Stimulated activated naive CD8-positive, alpha-beta T cell treated with anti-CD3 and anti-CD28 coated beads, Interleukin-15, amount 100 ng/mL, for 72 hours (primary cell): ENCODE results near the gene TGFBR3L.
"Not testable (repeated sequence)": the region's sequence is repeated elsewhere in the genome, so short reads cannot be mapped to it uniquely, and the experiment has no call there.

Experiments used
- ATAC-seq: fragments of 150-1000 bp; cut with Tn5 transposase; 2 replicates; pipeline ENCODE4 v1.10.0; 2021; ENCODE audit warnings: mild to moderate bottlenecking, moderate library complexity
- DNase-seq, 2 donors: peaks; one replicate each; pipeline ENCODE4 v3.0.0; 2021 to 2022
- H3K27ac Mint-ChIP-seq, 2 donors: one replicate each; pipeline ENCODE4 v1.8.0; 2022; ENCODE audit warnings: mild to moderate bottlenecking in 2 of 2, mixed read lengths in 2 of 2, moderate library complexity in 2 of 2
- H3K27me3 Mint-ChIP-seq: one replicate; pipeline ENCODE4 v1.8.0; 2022; ENCODE audit warnings: mixed read lengths
- H3K4me1 Mint-ChIP-seq: one replicate; pipeline ENCODE4 v1.8.0; 2022; ENCODE audit warnings: mild to moderate bottlenecking, mixed read lengths
- H3K4me3 Mint-ChIP-seq, 2 donors: one replicate each; pipeline ENCODE4 v1.8.0; 2022; ENCODE audit warnings: mild to moderate bottlenecking in 2 of 2, mixed read lengths in 2 of 2, moderate library complexity in 1 of 2
- H3K9me3 Mint-ChIP-seq, 2 donors: one replicate each; pipeline ENCODE4 v1.8.0; 2022; ENCODE audit warnings: mixed read lengths in 2 of 2

Gene TGFBR3L

DNA sequence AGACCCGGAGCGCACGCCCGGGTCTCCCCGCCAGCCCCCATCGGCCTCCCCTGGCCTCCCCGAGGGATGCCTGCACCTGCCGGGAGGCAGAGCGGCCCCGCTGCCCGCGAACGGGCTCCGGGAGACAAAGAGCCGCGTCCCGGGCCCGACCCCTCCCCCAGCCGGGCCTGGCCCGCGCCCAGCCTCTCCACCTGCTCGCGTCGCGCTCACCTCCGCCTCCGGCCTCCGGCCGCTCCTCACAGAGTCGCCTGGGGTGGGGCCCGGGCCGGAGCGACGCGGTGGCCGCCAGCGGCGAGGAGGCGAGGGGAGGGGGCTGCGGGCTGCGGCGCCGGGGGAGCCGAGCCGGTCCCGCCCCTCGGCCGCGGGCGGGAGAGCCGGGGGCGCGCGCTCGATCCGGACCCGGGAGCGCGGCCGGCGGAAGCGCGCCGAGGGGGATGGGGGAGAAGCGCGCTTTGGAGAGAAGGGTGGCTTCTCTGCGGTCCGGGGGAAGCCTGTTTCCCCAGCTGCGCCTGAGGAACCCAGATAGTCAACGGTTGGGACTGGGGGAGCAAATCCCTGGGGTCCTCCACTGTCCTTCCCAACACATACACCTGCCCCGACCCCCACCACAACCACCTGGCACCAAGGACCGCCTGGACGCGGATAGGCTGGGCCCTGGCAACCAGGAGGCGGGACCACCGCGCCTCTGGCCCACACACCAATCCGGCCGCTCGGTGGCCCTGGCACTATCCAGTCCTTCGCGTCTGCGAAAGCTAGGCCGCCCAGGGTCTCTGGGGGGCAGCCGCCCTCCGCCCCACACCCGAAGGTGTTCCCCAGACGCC is 40.3 kb upstream of the TGFBR3L start, which contains the start of gene PRR36:
PRR36 (minus strand) TSS at position 315 of the 821 bp plus-strand sequence. CDS start 701 bp downstream, outside the sequence.
- DNase-seq, result no peak
- Mint-ChIP-seq H3K4me3 (peak within 1 kb of the TSS; percentile 77 to 86), H3K27me3 (peaks cover 47% of the 10 kb centered on the region), H3K27ac (no peak within 1 kb of the TSS), H3K9me3 (no peaks in the 10 kb centered on the region), H3K4me1 (peaks cover 46% of the 10 kb centered on the region)
- peak; percentile 25 for ATAC-seq

DNA sequence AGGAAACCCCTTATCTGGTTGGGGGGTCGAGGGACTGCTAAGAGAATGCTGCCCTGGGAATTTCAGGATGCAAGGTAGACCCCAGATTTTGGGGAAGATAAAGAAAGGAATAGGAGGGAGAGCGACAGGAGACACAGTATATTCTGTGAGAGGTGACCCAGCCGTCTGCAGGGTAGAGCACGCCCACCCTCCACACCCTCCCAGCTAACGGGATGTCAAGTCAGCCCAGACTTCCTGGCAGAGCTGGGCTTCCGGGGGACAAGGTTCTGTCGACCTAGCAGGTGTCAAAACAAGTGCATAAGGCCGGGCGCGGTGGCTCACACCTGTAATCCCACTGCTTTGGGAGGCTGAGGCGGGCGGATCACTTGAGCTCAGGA is 39.7 kb upstream of the TGFBR3L start:
- Mint-ChIP-seq H3K9me3 (no peaks in the 10 kb centered on the region), H3K4me3 (peak overlapping the region; percentile 49 to 86), H3K27ac (no peak overlapping the region), H3K4me1 (peaks cover 43% of the 10 kb centered on the region), H3K27me3 (peaks cover 47% of the 10 kb centered on the region)
- no peak for ATAC-seq
- no peak for DNase-seq

DNA sequence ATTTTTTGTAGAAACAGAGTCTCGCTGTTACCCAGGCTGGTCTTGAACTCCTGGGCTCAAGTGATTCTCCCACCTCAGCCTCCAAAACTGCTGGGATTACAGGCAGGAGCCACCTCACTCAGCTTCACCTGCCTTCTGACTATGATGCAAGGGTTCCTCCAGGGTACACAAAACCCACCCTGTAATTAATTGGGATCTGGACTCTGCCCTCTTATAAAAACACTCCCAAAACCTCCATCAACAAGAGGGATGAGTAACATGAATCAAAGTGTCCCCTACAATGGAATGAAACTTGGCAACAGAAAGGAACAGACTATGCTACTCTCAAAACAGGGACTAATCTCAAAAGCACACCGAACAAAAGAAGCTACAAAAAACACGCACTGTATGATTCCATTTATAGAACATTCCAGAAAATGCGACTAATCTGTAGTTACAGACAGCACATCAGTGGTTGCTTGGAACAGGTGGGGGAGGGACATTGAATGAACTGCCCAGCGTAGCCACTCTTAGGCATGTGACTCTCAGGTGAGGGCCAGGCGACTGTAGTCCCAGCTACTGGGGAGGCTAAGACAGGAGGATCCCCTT is 37.3 kb upstream of the TGFBR3L start:
- H3K4me1 Mint-ChIP-seq, result peaks cover 18% of the 10 kb centered on the region
- peaks cover 32% of the 10 kb centered on the region for H3K27me3 Mint-ChIP-seq
- H3K4me3 Mint-ChIP-seq, result no peak overlapping the region
- ATAC-seq (no peak), DNase-seq (no peak)
- H3K27ac Mint-ChIP-seq, result no peak overlapping the region
- no peaks in the 10 kb centered on the region for H3K9me3 Mint-ChIP-seq

DNA sequence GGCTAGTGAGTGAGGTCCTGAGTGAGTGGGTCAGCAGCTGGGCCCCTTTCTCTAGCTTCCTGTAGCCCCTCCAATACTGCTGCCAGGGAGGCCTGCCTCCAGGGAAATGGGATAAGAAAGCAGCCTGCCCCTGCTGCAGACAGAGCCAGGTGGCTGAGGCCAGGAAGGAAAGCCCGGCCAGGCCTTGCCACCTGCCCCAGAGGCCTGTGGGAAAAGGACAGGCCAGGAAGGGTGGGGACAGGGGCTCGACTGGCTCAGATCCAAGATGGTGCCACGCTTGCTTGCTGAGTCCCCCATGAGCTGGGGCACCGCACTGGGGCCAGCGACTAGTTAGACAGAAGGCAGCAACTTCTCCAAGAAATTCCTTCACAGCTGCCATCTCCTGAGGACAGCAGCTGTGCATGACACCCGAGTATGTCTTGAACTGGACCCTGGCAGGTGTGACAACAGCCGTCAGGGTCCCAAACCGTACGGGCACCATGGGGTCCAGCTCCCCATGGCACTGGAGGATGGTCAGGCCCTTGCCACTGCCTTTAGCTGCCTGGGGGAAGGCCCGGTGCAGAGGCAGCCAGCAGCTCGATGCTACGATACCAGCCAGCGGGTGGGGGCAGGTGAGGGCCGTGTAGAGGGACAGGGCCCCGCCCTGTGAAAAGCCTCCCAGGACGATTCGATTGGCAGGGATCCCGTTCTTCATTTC is 35.4 kb upstream of the TGFBR3L start:
- H3K9me3 Mint-ChIP-seq, result no peaks in the 10 kb centered on the region
- DNase-seq (no peak), ATAC-seq (peak; percentile 40)
- no peak overlapping the region for H3K27ac Mint-ChIP-seq
- H3K4me1 Mint-ChIP-seq, result peaks cover 10% of the 10 kb centered on the region
- H3K27me3 Mint-ChIP-seq, result peaks cover 15% of the 10 kb centered on the region
- H3K4me3 Mint-ChIP-seq, result no peak overlapping the region

DNA sequence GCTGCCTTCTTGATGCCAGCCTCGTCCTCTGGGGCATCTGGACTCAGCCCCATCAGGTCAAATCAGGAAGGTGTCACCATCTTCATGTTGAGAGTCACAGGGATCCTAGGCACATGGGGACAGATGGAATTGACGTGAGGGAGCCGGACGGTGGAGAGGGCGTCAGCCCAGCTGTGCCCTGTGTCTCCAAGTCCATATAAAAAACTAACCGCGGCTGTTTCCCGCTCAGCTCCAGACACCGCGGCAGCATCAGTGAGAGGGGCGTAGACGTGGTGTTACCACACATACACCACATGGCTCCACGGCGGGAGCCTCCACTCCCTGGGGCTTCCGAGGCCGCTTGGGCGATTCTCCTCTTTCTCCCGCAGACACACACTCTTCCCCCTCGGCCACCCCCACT is 34.8 kb upstream of the TGFBR3L start:
- H3K27ac Mint-ChIP-seq, result no peak overlapping the region
- DNase-seq (no peak), ATAC-seq (peak; percentile 50)
- H3K4me3 Mint-ChIP-seq, result no peak overlapping the region
- H3K27me3 Mint-ChIP-seq, result peaks cover 9% of the 10 kb centered on the region
- H3K9me3 Mint-ChIP-seq, result no peaks in the 10 kb centered on the region
- H3K4me1 Mint-ChIP-seq, result peaks cover 8% of the 10 kb centered on the region

DNA sequence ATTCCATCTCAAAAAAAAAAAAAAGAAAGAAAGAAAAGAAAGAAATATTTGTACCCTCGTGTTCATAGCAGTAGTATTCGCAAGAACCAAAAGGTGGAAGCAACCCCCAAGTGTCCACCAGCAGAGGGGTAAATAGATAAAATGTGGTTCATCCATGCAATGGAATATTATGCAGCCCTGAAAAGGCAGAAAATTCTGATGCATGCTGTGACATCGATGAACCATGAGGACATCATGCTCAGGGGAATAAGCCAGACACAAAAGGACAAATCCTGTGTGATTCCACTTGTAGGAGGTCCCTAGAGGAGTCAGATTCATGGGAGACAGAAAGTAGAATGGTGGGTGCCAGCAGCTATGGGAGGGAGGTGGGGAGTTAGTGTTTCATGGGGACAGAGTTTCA is 32.7 kb upstream of the TGFBR3L start:
- Mint-ChIP-seq H3K4me3 (no peak overlapping the region), H3K27ac (no peak overlapping the region)

DNA sequence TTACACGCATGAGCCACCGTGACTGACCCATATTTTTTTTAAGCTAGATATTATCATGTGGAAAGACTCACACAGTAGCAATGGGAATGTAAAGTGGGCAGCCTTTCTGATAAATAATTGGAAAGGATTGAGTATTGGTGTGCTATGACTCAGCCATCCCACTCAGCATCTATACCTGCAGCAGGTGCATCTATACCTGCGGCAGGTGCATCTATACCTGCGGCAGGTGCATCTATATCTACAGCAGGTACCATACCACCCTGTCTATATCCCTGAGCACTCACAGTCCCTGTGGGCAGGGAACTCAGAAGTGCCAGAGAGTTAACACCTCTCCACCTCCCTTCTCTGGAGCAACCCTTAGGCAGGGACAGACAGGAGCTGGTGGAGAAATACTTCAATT is 31.5 kb upstream of the TGFBR3L start:
- ATAC-seq (no peak), DNase-seq (no peak)
- Mint-ChIP-seq H3K4me1 (peaks cover 6% of the 10 kb centered on the region), H3K27ac (peak overlapping the region in 1 of 2 donors; percentile 42), H3K4me3 (no peak overlapping the region), H3K27me3 (peaks cover 14% of the 10 kb centered on the region), H3K9me3 (no peaks in the 10 kb centered on the region)

More for the DNA sequence above, 32.7 kb upstream of the TGFBR3L start:
- no peak for ATAC-seq
- no peak for DNase-seq
- Mint-ChIP-seq H3K9me3 (no peaks in the 10 kb centered on the region), H3K27me3 (peaks cover 2% of the 10 kb centered on the region), H3K4me1 (peaks cover 6% of the 10 kb centered on the region)

DNA sequence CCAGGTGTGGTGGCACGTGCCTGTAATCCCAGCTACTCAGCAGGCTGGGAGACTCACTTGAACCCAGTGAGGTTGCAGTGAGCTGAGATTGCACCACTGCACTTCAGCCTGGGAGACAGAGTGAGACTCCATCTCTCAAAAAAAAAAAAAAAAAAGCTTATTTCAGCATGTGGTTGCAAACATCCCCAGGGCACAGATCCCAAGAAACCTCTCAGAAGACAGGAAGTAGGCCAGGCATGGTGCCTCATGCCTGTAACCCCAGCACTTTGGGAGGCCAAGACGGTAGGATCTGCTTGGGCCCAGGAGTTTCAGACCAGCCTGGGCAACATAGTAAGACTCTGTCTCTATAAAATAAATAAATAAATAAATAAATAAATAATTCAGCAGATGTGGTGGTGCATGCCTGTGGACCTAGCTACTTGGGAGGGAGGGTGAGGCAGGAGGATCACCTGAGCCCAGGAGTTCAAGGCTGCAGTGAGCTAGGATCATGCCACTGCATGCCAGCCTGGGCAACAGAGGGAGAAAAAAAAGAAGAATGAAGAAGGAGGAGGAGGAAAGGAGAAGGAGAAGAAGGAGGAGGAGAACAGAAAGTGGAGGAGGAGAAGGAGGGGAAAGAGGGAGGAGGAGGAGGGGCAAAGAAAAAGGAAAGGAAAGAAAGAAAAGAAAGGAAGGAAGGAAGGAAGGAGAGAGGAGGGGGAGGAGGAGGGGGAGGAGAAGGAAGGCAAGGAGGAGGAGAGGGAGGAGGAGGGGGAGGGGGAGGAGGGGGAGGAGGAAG is 30.6 kb upstream of the TGFBR3L start:
- DNase-seq (no peak), ATAC-seq (no peak)
- H3K27me3 Mint-ChIP-seq, result peaks cover 18% of the 10 kb centered on the region
- H3K4me1 Mint-ChIP-seq, result peaks cover 6% of the 10 kb centered on the region
- no peak overlapping the region for H3K4me3 Mint-ChIP-seq
- no peak overlapping the region for H3K27ac Mint-ChIP-seq
- H3K9me3 Mint-ChIP-seq, result no peaks in the 10 kb centered on the region

DNA sequence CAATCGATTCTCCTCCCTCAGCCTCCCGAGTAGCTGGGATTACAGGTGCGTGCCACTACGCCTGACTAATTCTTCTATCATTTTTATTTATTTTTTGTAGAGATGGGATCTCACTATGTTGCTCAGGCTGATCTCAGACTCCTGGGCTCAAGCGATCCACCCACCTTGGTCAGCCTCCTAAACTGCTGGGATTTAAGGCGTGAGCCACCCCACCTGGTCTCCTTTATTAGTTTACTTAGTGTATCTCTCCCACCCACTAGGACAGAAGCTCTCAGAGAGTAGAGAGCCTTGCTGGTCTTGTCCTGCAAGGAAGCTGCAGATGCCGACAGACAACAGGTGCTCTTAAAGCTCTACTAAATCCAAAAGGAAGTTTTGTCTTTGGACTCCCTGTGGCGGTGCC is 28.8 kb upstream of the TGFBR3L start:
- ATAC-seq (no peak), DNase-seq (no peak)
- Mint-ChIP-seq H3K4me3 (no peak overlapping the region), H3K27me3 (peaks cover 33% of the 10 kb centered on the region), H3K4me1 (peaks cover 6% of the 10 kb centered on the region), H3K27ac (no peak overlapping the region), H3K9me3 (no peaks in the 10 kb centered on the region)

DNA sequence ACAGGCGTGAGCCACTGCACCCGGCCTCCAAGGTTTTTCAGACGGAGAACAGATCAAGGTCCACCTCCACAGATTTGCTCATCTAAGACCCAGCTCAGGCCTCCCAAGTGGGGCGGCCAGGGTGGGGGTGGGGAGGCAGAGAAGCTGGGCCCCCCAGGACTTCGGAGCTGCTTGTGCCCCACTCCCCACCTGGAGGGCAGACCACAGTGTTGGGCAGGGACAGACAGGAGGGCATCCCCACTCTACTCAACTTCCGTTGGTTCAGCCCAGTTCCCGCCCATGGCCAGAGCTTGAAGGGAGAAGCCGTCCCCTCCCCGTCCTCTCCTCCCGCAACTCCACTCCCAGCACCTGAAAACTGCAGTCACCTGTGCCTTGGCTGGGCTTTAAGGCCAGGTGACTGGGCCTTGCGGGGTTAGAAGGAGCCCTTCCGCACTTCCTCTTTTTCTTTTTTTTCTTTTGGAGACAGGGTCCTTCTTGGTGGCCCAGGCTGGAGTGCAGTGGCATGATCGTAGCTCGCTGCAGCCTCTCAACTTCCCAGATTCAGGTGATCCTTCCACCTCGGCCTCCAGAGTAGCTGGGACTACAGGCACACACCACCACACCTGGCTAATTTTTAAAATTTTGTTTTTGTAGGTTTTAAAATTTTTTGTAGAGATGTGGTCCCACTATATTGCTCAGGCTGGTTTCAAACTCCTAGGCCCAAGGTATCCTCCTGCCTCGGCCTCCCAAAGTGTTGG is 27.1 kb upstream of the TGFBR3L start:
- no peak overlapping the region for H3K27ac Mint-ChIP-seq
- H3K27me3 Mint-ChIP-seq, result peaks cover 42% of the 10 kb centered on the region
- no peaks in the 10 kb centered on the region for H3K9me3 Mint-ChIP-seq
- no peak overlapping the region for H3K4me3 Mint-ChIP-seq
- peaks cover 6% of the 10 kb centered on the region for H3K4me1 Mint-ChIP-seq
- ATAC-seq (no peak), DNase-seq (no peak)

DNA sequence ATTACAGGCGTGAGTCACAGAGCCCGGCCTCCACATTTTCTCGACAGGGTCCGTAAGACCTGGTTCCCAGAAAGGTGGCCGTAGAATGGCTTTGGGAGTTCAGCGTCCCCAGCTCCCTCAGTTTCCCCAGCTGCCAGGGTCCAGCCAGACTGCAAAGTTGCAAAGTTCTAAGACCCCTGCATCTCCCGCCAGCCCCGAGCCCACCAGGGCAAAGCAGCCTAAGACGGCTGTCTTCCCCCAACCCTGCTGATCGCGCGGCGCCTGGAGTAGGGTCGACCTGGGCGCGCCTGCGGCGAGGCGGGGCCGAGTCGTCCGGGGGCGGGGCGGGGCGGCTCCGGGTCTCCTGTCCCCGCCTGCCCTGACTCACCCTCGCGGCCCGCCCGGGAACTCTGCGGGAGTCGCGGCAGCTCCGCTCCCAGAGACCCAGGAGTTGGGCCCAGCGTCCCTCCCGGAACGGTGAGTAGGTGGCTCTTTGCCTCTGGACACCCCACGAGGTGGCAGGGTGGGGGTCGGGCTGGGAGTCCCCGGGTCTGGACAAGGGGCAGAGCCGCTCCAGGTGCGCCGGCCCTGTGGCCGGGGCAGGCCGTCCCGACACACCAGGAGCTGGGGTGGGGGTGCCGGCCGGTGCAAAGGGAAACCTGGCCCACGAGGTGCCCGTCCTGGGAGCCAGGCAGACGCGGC is 26.3 kb upstream of the TGFBR3L start, which contains the start of gene LRRC8E:
LRRC8E (plus strand) TSS at position 366 of the 681 bp plus-strand sequence. CDS start 7,094 bp downstream, outside the sequence.
- Mint-ChIP-seq H3K27ac (no peak within 1 kb of the TSS), H3K27me3 (peaks cover 42% of the 10 kb centered on the region), H3K9me3 (no peaks in the 10 kb centered on the region), H3K4me3 (peak within 1 kb of the TSS in 1 of 2 donors; percentile 21), H3K4me1 (peaks cover 7% of the 10 kb centered on the region)
- DNase-seq, result no peak
- ATAC-seq, result peak; percentile 74

DNA sequence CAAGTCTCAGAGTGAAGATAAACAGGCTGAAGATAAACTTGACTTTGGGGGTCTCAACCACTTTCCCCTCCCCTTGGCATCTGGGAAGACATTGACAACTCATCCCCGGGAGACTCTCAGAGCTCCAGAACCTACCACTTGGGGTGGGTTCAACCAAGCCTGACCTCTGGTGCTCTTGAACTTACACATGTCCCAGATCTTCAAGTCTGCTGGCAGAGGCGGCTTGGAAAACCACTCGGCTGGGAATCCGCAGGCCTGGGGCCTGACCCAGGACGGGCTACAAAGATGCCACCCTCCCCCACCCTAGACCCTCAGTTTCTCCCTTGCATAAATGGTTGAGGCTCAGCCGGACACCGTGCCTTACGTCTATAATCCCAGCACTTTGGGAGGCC is 25.8 kb upstream of the TGFBR3L start:
- DNase-seq, result no peak
- H3K9me3 Mint-ChIP-seq, result no peaks in the 10 kb centered on the region
- H3K27ac Mint-ChIP-seq, result no peak overlapping the region
- peak overlapping the region in 1 of 2 donors; percentile 21 for H3K4me3 Mint-ChIP-seq
- peaks cover 44% of the 10 kb centered on the region for H3K27me3 Mint-ChIP-seq
- peaks cover 12% of the 10 kb centered on the region for H3K4me1 Mint-ChIP-seq
- no peak for ATAC-seq

DNA sequence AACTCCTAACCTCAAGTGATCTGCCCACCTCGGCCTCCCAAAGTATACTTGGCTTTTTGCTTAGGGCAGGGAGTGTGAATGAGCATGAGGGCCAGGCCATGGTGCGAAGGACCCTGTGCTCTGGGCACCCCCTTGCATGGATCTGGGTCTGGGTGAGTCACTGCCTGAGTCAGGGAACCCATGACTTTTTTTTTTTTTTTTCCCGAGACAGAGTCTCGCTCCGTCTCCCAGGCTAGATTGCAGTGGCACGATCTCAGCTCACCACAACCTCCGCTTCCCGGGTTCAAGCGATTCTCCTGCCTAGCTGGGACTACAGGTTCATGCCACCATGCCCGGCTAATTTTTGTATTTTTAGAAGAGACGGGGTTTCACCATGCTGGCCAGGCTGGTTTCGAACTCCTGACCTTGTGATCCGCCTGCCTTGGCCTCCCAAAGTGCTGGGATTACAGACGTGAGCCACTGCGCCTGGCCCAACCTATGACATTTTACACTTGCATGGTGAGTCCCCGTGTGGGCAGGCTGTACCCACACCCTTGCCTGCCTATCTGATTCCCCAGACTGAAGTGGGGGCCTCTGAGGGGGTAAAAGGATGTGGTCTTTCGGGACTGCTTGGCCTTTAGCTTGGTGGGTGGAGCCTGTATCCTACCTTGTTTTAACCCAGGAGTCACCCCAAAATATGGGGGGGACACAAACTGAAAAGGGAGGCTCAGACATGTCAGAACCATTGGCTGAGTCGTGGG is 21.1 kb upstream of the TGFBR3L start:
- H3K27ac Mint-ChIP-seq, ATAC-seq, DNase-seq, H3K9me3 Mint-ChIP-seq: not testable (repeated sequence)
- peaks cover 48% of the 10 kb centered on the region for H3K27me3 Mint-ChIP-seq
- H3K4me3 Mint-ChIP-seq, result peak overlapping the region in 1 of 2 donors; percentile 15
- H3K4me1 Mint-ChIP-seq, result peaks cover 11% of the 10 kb centered on the region
